Natural killer cell (primary cell): Measurements from ENCODE around the gene STAB2. TPM values are rescaled to one million over a fixed set of nuclear protein-coding genes. Genes with fewer than 3 reads are reported as not detected.

Experiments used
- ATAC-seq, 3 donors: fragments of 150-1000 bp in 2 of 3; fragments of 200-7000 bp in 1 of 3; cut with Tn5 transposase; 1 replicate in 1 of 3; 2 replicates in 2 of 3; pipeline ENCODE4 v1.10.0; 2021; ENCODE audit warnings: mild to moderate bottlenecking in 2 of 3, moderate library complexity in 2 of 3
- DNase-seq, 2 donors: peaks; one replicate each; pipeline versions ENCODE4 v3.0.0 to v3.0.0-alpha.2; 2013 to 2021; ENCODE audit warnings: mixed read lengths in 1 of 2
- H3K27ac ChIP-seq: one replicate; pipeline ENCODE4 v1.5.1; 2013; ENCODE audit warnings: mild to moderate bottlenecking, low read length
- H3K27me3 ChIP-seq: one replicate; pipeline ENCODE4 v1.6.1; 2013; ENCODE audit warnings: low read length; ENCODE audit not compliant: control insufficient read depth, insufficient read depth
- H3K36me3 ChIP-seq: one replicate; pipeline ENCODE4 v1.6.1; 2013; ENCODE audit warnings: low read length; ENCODE audit not compliant: control insufficient read depth, insufficient read depth
- H3K4me1 ChIP-seq: one replicate; pipeline ENCODE4 v1.6.1; 2013; ENCODE audit warnings: low read length; ENCODE audit not compliant: control insufficient read depth, insufficient read depth
- H3K4me3 ChIP-seq: one replicate; pipeline ENCODE4 v1.5.1; 2013; ENCODE audit warnings: low read length
- H3K9me3 ChIP-seq: one replicate; pipeline ENCODE4 v1.6.1; 2013; ENCODE audit warnings: low read length; ENCODE audit not compliant: control insufficient read depth, insufficient read depth
- H3K27ac Mint-ChIP-seq, 2 donors: one replicate each; pipeline ENCODE4 v1.8.0; 2022; ENCODE audit warnings: mild to moderate bottlenecking in 2 of 2, mixed read lengths in 2 of 2, moderate library complexity in 1 of 2
- H3K27me3 Mint-ChIP-seq, 2 donors: one replicate each; pipeline ENCODE4 v1.8.0; 2022; ENCODE audit warnings: low read depth in 2 of 2, mixed read lengths in 2 of 2
- H3K36me3 Mint-ChIP-seq: one replicate; pipeline ENCODE4 v1.8.0; 2022; ENCODE audit warnings: mixed read lengths
- H3K4me1 Mint-ChIP-seq, 2 donors: one replicate each; pipeline ENCODE4 v1.8.0; 2022; ENCODE audit warnings: mixed read lengths in 2 of 2
- H3K4me3 Mint-ChIP-seq: one replicate; pipeline ENCODE4 v1.8.0; 2022; ENCODE audit warnings: mild to moderate bottlenecking, moderate library complexity, mixed read lengths
- H3K9me3 Mint-ChIP-seq, 2 donors: one replicate each; pipeline ENCODE4 v1.8.0; 2022; ENCODE audit warnings: mixed read lengths in 2 of 2
- CTCF ChIP-seq: fragments of 200-600 bp; IDR thresholded peaks from one replicate; pipeline ENCODE4 v1.8.0; 2022; ENCODE audit warnings: antibody characterized with exemption
- WGBS: methylation state at CpG from one replicate; pipeline ENCODE4 v1.1.7; 2013; ENCODE audit warnings: missing lambda C conversion rate; ENCODE audit not compliant: insufficient coverage; 5-methylcytosine and 5-hydroxymethylcytosine counted together
- intact Hi-C: fragments of 100-400 bp; cut with micrococcal nuclease; formaldehyde crosslinking; loops from one replicate; pipeline ENCODE4 v1.14.2; 2022
- total RNA-seq, 4 donors: library from RNA; stranded (reverse); fragments of 120-200 nt in 1 of 4; gene quantifications; one replicate each; pipeline versions ENCODE4 v1.2.3 to v1.2.4, GENCODE V29; 2013 to 2022

The STAB2 gene
- total RNA-seq, 3 donors from 2014 or later (not counting 1 experiment from before 2014, with no cell fraction given), result not detected

- peaks cover 4% of the 10 kb centered on the region for H3K36me3 ChIP-seq
- no peaks in the 10 kb centered on the region for H3K27me3 ChIP-seq
- H3K9me3 Mint-ChIP-seq, result no peaks in the 10 kb centered on the region
- H3K4me3 ChIP-seq, result no peak overlapping the region
- no peak for DNase-seq
- WGBS, result 96% methylated on average over 10 of the region's 10 CpGs
- no peak overlapping the region for H3K27ac ChIP-seq
- no peak overlapping the region for H3K27ac Mint-ChIP-seq
- no peaks in the 10 kb centered on the region for H3K27me3 Mint-ChIP-seq
- no peaks in the 10 kb centered on the region for H3K4me1 ChIP-seq
- H3K9me3 ChIP-seq, result no peaks in the 10 kb centered on the region
- intact Hi-C loops, result no loop called here
- ATAC-seq, result no peak
- no peak for TF ChIP-seq CTCF
- no peaks in the 10 kb centered on the region for H3K4me1 Mint-ChIP-seq
- no peak overlapping the region for H3K4me3 Mint-ChIP-seq
- no peaks in the 10 kb centered on the region for H3K36me3 Mint-ChIP-seq
Measured at GRCh38 chr12:103791350-103791920, 204.4 kb downstream of the STAB2 start.

GRCh38 chr12:103793046-103793445, 206.0 kb downstream of the STAB2 start:
- ATAC-seq (no peak), DNase-seq (no peak)
- peaks cover 4% of the 10 kb centered on the region for H3K36me3 ChIP-seq
- H3K27ac ChIP-seq, result no peak overlapping the region
- Mint-ChIP-seq H3K4me3 (no peak overlapping the region), H3K27me3 (no peaks in the 10 kb centered on the region), H3K27ac (no peak overlapping the region), H3K9me3 (no peaks in the 10 kb centered on the region), H3K36me3 (no peaks in the 10 kb centered on the region), H3K4me1 (no peaks in the 10 kb centered on the region)
- no peaks in the 10 kb centered on the region for H3K27me3 ChIP-seq
- H3K4me1 ChIP-seq, result no peaks in the 10 kb centered on the region
- 71% methylated on average over 3 of the region's 3 CpGs for WGBS
- no peak for TF ChIP-seq CTCF
- H3K4me3 ChIP-seq, result no peak overlapping the region
- H3K9me3 ChIP-seq, result no peaks in the 10 kb centered on the region
- intact Hi-C loops, result no loop called here

- WGBS, result 90% methylated on average over 9 of the region's 9 CpGs
- Mint-ChIP-seq H3K9me3 (no peaks in the 10 kb centered on the region), H3K36me3 (no peaks in the 10 kb centered on the region), H3K4me3 (no peak overlapping the region), H3K27me3 (no peaks in the 10 kb centered on the region), H3K27ac (no peak overlapping the region), H3K4me1 (no peaks in the 10 kb centered on the region)
- intact Hi-C loops, result no loop called here
- peaks cover 4% of the 10 kb centered on the region for H3K36me3 ChIP-seq
- DNase-seq, result no peak
- no peak for TF ChIP-seq CTCF
- H3K9me3 ChIP-seq, result no peaks in the 10 kb centered on the region
- no peak overlapping the region for H3K4me3 ChIP-seq
- no peaks in the 10 kb centered on the region for H3K27me3 ChIP-seq
- H3K4me1 ChIP-seq, result no peaks in the 10 kb centered on the region
- no peak for ATAC-seq
- H3K27ac ChIP-seq, result no peak overlapping the region
Measured at GRCh38 chr12:103793512-103794045, 206.5 kb downstream of the STAB2 start.
